H1 (cell line): ENCODE data around the gene IL1RAP. TPM values are rescaled to one million over a fixed set of nuclear protein-coding genes. Genes with fewer than 3 reads are reported as not detected.

Experiments
- BCL11A ChIP-seq, 2 experiments: IDR thresholded peaks; one replicate each; pipeline ENCODE4 v1.6.1; 2011; ENCODE audit warnings: low read depth in 2 of 2, low read length in 2 of 2, mild to moderate bottlenecking in 2 of 2
- CREB1 ChIP-seq: IDR thresholded peaks from 2 replicates; pipeline ENCODE4 v1.6.1; 2012; ENCODE audit warnings: inconsistent platforms
- GTF2F1 ChIP-seq: IDR thresholded peaks from 2 replicates; pipeline ENCODE4 v1.6.1; 2012; ENCODE audit warnings: low read depth, low read length, improper control_type of control experiment, borderline replicate concordance
- NANOG ChIP-seq: IDR thresholded peaks from 2 replicates; pipeline ENCODE4 v1.6.1; 2011; ENCODE audit warnings: low read length, low read depth, mild to moderate bottlenecking, inconsistent platforms; ENCODE audit not compliant: insufficient read depth, poor library complexity, severe bottlenecking
- NRF1 ChIP-seq: IDR thresholded peaks from 2 replicates; pipeline ENCODE4 v1.6.1; 2011; ENCODE audit warnings: mild to moderate bottlenecking, low read depth, low read length, improper control_type of control experiment
- POLR2A ChIP-seq, 2 experiments: IDR thresholded peaks; 1 replicate in 1 of 2; 2 replicates in 1 of 2; pipeline ENCODE4 v1.6.1; 2011; ENCODE audit warnings: low read depth in 2 of 2, low read length in 2 of 2, mild to moderate bottlenecking in 2 of 2; ENCODE audit errors: control extremely low read depth in 1 of 2
- polyA plus RNA-seq, 7 experiments: library from polyadenylated mRNA; depleted of rRNA in 3 of 7; stranded (reverse) in 5 of 7; unstranded in 2 of 7; fragments of >200 nt in 5 of 7; fragments of 200-250 nt in 2 of 7; gene quantifications; 1 replicate in 5 of 7; 2 replicates in 1 of 7; 4 replicates in 1 of 7; pipeline versions ENCODE4 v1.2.1 to v1.2.3, GENCODE V29; 2011 to 2013; ENCODE audit warnings: missing spikeins in 2 of 7, mixed read lengths in 2 of 7
- total RNA-seq: library from RNA; stranded (reverse); fragmentation: NEBNext Ultra II Directional; extraction: Animal tissue kit (Norgen Biotek cat#: 25700); gene quantifications from 2 replicates; pipeline ENCODE4 v1.2.1, GENCODE V29; 2021
- TF ChIP-seq, protein P1 (sequence below): fragments of 300-600 bp; sonication (generic); IDR thresholded peaks from 2 replicates; pipeline ENCODE4 v1.7.1; 2012; ENCODE audit warnings: low read length, moderate library complexity, mild to moderate bottlenecking, inconsistent platforms; ENCODE audit not compliant: insufficient replicate concordance
- TF ChIP-seq, protein P2 (sequence below): IDR thresholded peaks from 2 replicates; pipeline ENCODE4 v1.6.1; 2012; ENCODE audit warnings: inconsistent platforms
- TF ChIP-seq, protein P3 (sequence below): IDR thresholded peaks from 2 replicates; pipeline ENCODE4 v1.6.1; 2011; ENCODE audit warnings: low read depth, mild to moderate bottlenecking, low read length; ENCODE audit not compliant: insufficient read depth

Gene IL1RAP
- total and polyA plus RNA-seq, 2 of the 8 experiments (the other 6 are each of a cell fraction or from before 2014, with no cell fraction given), result 2.4 to 3.9 TPM

DNA sequence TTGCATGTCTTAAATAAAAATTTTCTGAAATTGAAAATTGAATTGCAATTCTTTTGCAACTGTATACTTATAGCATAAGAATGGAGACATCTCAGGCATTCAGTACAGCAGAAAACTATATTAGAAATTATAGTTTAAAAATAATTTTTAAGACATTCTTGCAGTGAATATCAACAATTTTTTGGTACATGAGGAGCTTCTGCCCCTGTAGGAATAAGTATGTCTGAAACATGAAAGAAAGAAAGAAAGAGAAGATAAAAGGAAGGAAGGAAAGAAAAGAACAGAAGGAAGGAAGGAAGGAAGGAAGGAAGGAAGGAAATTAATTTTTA lies 183.6 kb downstream of the IL1RAP start (continued):
- TF ChIP-seq, protein P1, sequence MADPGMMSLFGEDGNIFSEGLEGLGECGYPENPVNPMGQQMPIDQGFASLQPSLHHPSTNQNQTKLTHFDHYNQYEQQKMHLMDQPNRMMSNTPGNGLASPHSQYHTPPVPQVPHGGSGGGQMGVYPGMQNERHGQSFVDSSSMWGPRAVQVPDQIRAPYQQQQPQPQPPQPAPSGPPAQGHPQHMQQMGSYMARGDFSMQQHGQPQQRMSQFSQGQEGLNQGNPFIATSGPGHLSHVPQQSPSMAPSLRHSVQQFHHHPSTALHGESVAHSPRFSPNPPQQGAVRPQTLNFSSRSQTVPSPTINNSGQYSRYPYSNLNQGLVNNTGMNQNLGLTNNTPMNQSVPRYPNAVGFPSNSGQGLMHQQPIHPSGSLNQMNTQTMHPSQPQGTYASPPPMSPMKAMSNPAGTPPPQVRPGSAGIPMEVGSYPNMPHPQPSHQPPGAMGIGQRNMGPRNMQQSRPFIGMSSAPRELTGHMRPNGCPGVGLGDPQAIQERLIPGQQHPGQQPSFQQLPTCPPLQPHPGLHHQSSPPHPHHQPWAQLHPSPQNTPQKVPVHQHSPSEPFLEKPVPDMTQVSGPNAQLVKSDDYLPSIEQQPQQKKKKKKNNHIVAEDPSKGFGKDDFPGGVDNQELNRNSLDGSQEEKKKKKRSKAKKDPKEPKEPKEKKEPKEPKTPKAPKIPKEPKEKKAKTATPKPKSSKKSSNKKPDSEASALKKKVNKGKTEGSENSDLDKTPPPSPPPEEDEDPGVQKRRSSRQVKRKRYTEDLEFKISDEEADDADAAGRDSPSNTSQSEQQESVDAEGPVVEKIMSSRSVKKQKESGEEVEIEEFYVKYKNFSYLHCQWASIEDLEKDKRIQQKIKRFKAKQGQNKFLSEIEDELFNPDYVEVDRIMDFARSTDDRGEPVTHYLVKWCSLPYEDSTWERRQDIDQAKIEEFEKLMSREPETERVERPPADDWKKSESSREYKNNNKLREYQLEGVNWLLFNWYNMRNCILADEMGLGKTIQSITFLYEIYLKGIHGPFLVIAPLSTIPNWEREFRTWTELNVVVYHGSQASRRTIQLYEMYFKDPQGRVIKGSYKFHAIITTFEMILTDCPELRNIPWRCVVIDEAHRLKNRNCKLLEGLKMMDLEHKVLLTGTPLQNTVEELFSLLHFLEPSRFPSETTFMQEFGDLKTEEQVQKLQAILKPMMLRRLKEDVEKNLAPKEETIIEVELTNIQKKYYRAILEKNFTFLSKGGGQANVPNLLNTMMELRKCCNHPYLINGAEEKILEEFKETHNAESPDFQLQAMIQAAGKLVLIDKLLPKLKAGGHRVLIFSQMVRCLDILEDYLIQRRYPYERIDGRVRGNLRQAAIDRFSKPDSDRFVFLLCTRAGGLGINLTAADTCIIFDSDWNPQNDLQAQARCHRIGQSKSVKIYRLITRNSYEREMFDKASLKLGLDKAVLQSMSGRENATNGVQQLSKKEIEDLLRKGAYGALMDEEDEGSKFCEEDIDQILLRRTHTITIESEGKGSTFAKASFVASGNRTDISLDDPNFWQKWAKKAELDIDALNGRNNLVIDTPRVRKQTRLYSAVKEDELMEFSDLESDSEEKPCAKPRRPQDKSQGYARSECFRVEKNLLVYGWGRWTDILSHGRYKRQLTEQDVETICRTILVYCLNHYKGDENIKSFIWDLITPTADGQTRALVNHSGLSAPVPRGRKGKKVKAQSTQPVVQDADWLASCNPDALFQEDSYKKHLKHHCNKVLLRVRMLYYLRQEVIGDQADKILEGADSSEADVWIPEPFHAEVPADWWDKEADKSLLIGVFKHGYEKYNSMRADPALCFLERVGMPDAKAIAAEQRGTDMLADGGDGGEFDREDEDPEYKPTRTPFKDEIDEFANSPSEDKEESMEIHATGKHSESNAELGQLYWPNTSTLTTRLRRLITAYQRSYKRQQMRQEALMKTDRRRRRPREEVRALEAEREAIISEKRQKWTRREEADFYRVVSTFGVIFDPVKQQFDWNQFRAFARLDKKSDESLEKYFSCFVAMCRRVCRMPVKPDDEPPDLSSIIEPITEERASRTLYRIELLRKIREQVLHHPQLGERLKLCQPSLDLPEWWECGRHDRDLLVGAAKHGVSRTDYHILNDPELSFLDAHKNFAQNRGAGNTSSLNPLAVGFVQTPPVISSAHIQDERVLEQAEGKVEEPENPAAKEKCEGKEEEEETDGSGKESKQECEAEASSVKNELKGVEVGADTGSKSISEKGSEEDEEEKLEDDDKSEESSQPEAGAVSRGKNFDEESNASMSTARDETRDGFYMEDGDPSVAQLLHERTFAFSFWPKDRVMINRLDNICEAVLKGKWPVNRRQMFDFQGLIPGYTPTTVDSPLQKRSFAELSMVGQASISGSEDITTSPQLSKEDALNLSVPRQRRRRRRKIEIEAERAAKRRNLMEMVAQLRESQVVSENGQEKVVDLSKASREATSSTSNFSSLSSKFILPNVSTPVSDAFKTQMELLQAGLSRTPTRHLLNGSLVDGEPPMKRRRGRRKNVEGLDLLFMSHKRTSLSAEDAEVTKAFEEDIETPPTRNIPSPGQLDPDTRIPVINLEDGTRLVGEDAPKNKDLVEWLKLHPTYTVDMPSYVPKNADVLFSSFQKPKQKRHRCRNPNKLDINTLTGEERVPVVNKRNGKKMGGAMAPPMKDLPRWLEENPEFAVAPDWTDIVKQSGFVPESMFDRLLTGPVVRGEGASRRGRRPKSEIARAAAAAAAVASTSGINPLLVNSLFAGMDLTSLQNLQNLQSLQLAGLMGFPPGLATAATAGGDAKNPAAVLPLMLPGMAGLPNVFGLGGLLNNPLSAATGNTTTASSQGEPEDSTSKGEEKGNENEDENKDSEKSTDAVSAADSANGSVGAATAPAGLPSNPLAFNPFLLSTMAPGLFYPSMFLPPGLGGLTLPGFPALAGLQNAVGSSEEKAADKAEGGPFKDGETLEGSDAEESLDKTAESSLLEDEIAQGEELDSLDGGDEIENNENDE, result no peak
- TF ChIP-seq, protein P2, sequence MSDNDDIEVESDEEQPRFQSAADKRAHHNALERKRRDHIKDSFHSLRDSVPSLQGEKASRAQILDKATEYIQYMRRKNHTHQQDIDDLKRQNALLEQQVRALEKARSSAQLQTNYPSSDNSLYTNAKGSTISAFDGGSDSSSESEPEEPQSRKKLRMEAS, result no peak
- TF ChIP-seq POLR2A (IDR thresholded peaks at IDR 0.05; ENCODE audit: control extremely low read depth in 1 of 2, low read depth in 2 of 2, low read length in 2 of 2) (no peak), BCL11A (IDR thresholded peaks at IDR 0.05; ENCODE audit: low read depth in 2 of 2, low read length in 2 of 2) (no peak), NRF1 (no peak), GTF2F1 (no peak), NANOG (no peak), CREB1 (no peak)
- TF ChIP-seq, protein P3, sequence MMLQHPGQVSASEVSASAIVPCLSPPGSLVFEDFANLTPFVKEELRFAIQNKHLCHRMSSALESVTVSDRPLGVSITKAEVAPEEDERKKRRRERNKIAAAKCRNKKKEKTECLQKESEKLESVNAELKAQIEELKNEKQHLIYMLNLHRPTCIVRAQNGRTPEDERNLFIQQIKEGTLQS, result no peak
- TF ChIP-seq, all 59 proteins: peak for 0
